OCI-LY3 (cell line): ENCODE measurements around the gene GPD2.

Experiments
- H2AFZ ChIP-seq: fragments of 200-600, 300-600 bp; shearing (Covaris generic); 2 replicates; pipeline ENCODE4 v1.6.0; 2014; ENCODE audit warnings: antibody characterized with exemption, low read depth, low read length
- H3K27ac ChIP-seq: fragments of 200-600, 300-600 bp; sonication (generic); 2 replicates; pipeline ENCODE4 v1.5.1; 2014; ENCODE audit warnings: mild to moderate bottlenecking, low read length, moderate library complexity, mixed read lengths
- H3K27me3 ChIP-seq: fragments of 200-600, 300-600 bp; sonication (generic); 2 replicates; pipeline ENCODE4 v1.6.1; 2014; ENCODE audit warnings: low read depth, low read length, mixed read lengths
- H3K36me3 ChIP-seq: fragments of 200-600, 300-600 bp; sonication (generic); replicated peaks from 2 replicates; pipeline ENCODE3; 2014; ENCODE audit warnings: low read depth, low read length, mixed read lengths
- H3K4me1 ChIP-seq: fragments of 300-600, 200-600 bp; sonication (generic); 2 replicates; pipeline ENCODE4 v1.6.1; 2014; ENCODE audit warnings: low read length, mixed read lengths
- H3K4me2 ChIP-seq: fragments of 200-600, 300-600 bp; sonication (generic); 2 replicates; pipeline ENCODE4 v1.6.1; 2014; ENCODE audit warnings: low read length, mixed read lengths
- H3K4me3 ChIP-seq: fragments of 300-600, 200-600 bp; sonication (generic); 2 replicates; pipeline ENCODE4 v1.5.1; 2014; ENCODE audit warnings: antibody characterized with exemption, mild to moderate bottlenecking, low read length, moderate library complexity
- H3K79me2 ChIP-seq: fragments of 300-600, 200-600 bp; shearing (Covaris generic); 2 replicates; pipeline ENCODE4 v1.6.1; 2014; ENCODE audit warnings: mild to moderate bottlenecking, low read length, mixed read lengths
- H3K9ac ChIP-seq: fragments of 300-600, 200-600 bp; shearing (Covaris generic); 2 replicates; pipeline ENCODE4 v1.6.0; 2014; ENCODE audit warnings: mild to moderate bottlenecking, low read length, moderate library complexity
- H3K9me3 ChIP-seq: fragments of 200-600, 300-600 bp; shearing (Covaris generic); 2 replicates; pipeline ENCODE4 v1.6.1; 2014; ENCODE audit warnings: low read length, mixed read lengths; ENCODE audit not compliant: insufficient read depth
- H4K20me1 ChIP-seq: fragments of 200-600, 300-600 bp; sonication (generic); 2 replicates; pipeline ENCODE4 v1.6.1; 2016; ENCODE audit warnings: low read length, mixed read lengths; ENCODE audit not compliant: insufficient read depth
- EZH2phosphoT487 ChIP-seq: fragments of 200-600 bp; shearing (Covaris generic); IDR thresholded peaks from 2 replicates; pipeline ENCODE4 v1.6.1; 2018; ENCODE audit warnings: antibody characterized with exemption, mixed run types, low read depth
- TF ChIP-seq, protein P1 (sequence below): fragments of 200-600, 300-600 bp; sonication (generic); IDR thresholded peaks from 2 replicates; pipeline ENCODE4 v1.5.1; 2014; ENCODE audit warnings: antibody characterized with exemption, low read length, low read depth

The GPD2 gene

GRCh38 chr2:156539086-156539860, 103.1 kb downstream of the GPD2 start:
- Histone ChIP-seq H3K79me2 (no peaks in the 10 kb centered on the region), H3K9me3 (peaks cover 8% of the 10 kb centered on the region; the same call in 1 of the 2 replicates), H3K4me1 (peaks cover 51% of the 10 kb centered on the region), H2AFZ (no peak overlapping the region), H3K27me3 (no peaks in the 10 kb centered on the region), H3K4me3 (no peak overlapping the region), H3K27ac (no peak overlapping the region), H3K36me3 (peaks cover 26% of the 10 kb centered on the region), H4K20me1 (no peaks in the 10 kb centered on the region), H3K9ac (no peak overlapping the region), H3K4me2 (no peak overlapping the region)
- no peak for TF ChIP-seq EZH2phosphoT487
- TF ChIP-seq, protein P1, sequence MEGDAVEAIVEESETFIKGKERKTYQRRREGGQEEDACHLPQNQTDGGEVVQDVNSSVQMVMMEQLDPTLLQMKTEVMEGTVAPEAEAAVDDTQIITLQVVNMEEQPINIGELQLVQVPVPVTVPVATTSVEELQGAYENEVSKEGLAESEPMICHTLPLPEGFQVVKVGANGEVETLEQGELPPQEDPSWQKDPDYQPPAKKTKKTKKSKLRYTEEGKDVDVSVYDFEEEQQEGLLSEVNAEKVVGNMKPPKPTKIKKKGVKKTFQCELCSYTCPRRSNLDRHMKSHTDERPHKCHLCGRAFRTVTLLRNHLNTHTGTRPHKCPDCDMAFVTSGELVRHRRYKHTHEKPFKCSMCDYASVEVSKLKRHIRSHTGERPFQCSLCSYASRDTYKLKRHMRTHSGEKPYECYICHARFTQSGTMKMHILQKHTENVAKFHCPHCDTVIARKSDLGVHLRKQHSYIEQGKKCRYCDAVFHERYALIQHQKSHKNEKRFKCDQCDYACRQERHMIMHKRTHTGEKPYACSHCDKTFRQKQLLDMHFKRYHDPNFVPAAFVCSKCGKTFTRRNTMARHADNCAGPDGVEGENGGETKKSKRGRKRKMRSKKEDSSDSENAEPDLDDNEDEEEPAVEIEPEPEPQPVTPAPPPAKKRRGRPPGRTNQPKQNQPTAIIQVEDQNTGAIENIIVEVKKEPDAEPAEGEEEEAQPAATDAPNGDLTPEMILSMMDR, result no peak

DNA sequence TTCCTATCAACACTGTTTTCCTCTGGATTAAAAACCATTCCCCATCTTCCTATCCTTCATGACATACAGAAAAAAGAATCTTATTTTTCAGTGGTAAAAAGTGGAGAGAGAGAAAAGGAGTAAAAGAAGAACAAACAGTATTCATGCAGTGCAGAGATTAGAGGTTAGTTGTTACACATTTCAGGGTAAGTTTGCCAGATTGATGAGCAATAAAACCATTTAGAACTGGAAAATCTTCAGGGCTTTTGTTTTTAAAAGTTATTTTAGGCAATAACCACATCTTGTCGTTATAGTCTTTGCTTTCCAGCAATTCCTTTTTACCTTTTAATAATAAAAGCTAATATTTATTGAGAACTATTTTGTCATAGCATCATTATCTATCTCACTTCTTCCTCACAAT, 104.5 kb downstream of the GPD2 start:
- H3K4me2 ChIP-seq, result no peak overlapping the region
- H3K27me3 ChIP-seq, result no peaks in the 10 kb centered on the region

GRCh38 chr2:156541229-156541628, 105.0 kb downstream of the GPD2 start:
- Histone ChIP-seq H3K4me3 (no peak overlapping the region), H3K36me3 (peaks cover 26% of the 10 kb centered on the region), H3K9ac (no peak overlapping the region), H3K27ac (no peak overlapping the region), H3K27me3 (no peaks in the 10 kb centered on the region), H3K4me2 (no peak overlapping the region), H4K20me1 (no peaks in the 10 kb centered on the region), H3K79me2 (no peaks in the 10 kb centered on the region), H3K4me1 (peaks cover 44% of the 10 kb centered on the region), H2AFZ (no peak overlapping the region), H3K9me3 (peaks cover 8% of the 10 kb centered on the region; the same call in 1 of the 2 replicates)
- TF ChIP-seq, protein P1, result no peak

More for the DNA sequence above, 104.5 kb downstream of the GPD2 start:
- Histone ChIP-seq H2AFZ (no peak overlapping the region), H3K36me3 (peaks cover 26% of the 10 kb centered on the region), H3K27ac (no peak overlapping the region), H3K9me3 (peaks cover 8% of the 10 kb centered on the region; the same call in 1 of the 2 replicates), H3K4me3 (no peak overlapping the region), H3K79me2 (no peaks in the 10 kb centered on the region), H4K20me1 (no peaks in the 10 kb centered on the region), H3K4me1 (peaks cover 49% of the 10 kb centered on the region), H3K9ac (no peak overlapping the region)
- TF ChIP-seq, protein P1, result no peak
- TF ChIP-seq EZH2phosphoT487, result no peak

GRCh38 chr2:156541706-156542105, 105.5 kb downstream of the GPD2 start:
- H3K36me3 ChIP-seq, result peaks cover 26% of the 10 kb centered on the region
- peaks cover 39% of the 10 kb centered on the region for H3K4me1 ChIP-seq
- H3K4me2 ChIP-seq, result no peak overlapping the region
- no peaks in the 10 kb centered on the region for H3K79me2 ChIP-seq
- TF ChIP-seq EZH2phosphoT487, result no peak
- TF ChIP-seq, protein P1, result no peak
- H3K4me3 ChIP-seq, result no peak overlapping the region
- no peak overlapping the region for H3K9ac ChIP-seq
- H3K27me3 ChIP-seq, result no peaks in the 10 kb centered on the region
- H2AFZ ChIP-seq, result no peak overlapping the region
- H4K20me1 ChIP-seq, result no peaks in the 10 kb centered on the region
- H3K9me3 ChIP-seq, result peaks cover 8% of the 10 kb centered on the region; the same call in 1 of the 2 replicates
- no peak overlapping the region for H3K27ac ChIP-seq
